SK-N-SH (cell line): Measurements from ENCODE around the gene ACAP1. TPM values are rescaled to one million over a fixed set of nuclear protein-coding genes. Genes with fewer than 3 reads are reported as not detected.

Experiments used
- CTCF ChIA-PET: fragments of 300-600, 350-600 bp; formaldehyde crosslinking; extraction: SDS; loops from one replicate; lab custom pipeline; 2021; lab: Yijun Ruan, JAX
- POLR2A ChIA-PET: fragments of 350-600 bp; sonication (Branson Sonifier 250); formaldehyde crosslinking; extraction: SDS; loops from one replicate; lab custom pipeline; 2020; ENCODE audit warnings: antibody characterized with exemption, inconsistent platforms; lab: Yijun Ruan, JAX
- DNase-seq: peaks from one replicate; pipeline ENCODE4 v3.0.0; 2012
- H2AFZ ChIP-seq: fragments of 200-600 bp; sonication (generic); 2 replicates; pipeline ENCODE4 v1.8.1; 2016; ENCODE audit warnings: antibody characterized with exemption, mild to moderate bottlenecking, low read depth
- H3F3A ChIP-seq: fragments of 200-600 bp; sonication (generic); replicated peaks from 2 replicates; pipeline ENCODE3; 2016; ENCODE audit warnings: antibody characterized with exemption, mild to moderate bottlenecking; ENCODE audit not compliant: insufficient read depth
- H3K27ac ChIP-seq, 2 experiments: fragments of 200-500 bp in 1 of 2; fragments of 200-600 bp in 1 of 2; sonication (Bioruptor generic) in 1 of 2; sonication (generic), shearing (Covaris generic) in 1 of 2; 2 replicates each; pipeline versions ENCODE4 v1.5.1 to v1.6.1; 2014 to 2016; ENCODE audit warnings: low read depth in 2 of 2, inconsistent platforms in 1 of 2, low read length in 1 of 2, mild to moderate bottlenecking in 1 of 2, mixed read lengths in 1 of 2
- H3K27me3 ChIP-seq: fragments of 200-600 bp; sonication (generic), shearing (Covaris generic); 2 replicates; pipeline ENCODE4 v1.6.1; 2016; ENCODE audit warnings: mixed run types; ENCODE audit not compliant: insufficient read depth
- H3K36me3 ChIP-seq, 2 experiments: fragments of 200-500 bp in 1 of 2; fragments of 200-600 bp in 1 of 2; sonication (Bioruptor generic) in 1 of 2; sonication (generic) in 1 of 2; replicated peaks in 1 of 2; 2 replicates each; pipeline versions ENCODE3 to v1.5.1; 2014 to 2016; ENCODE audit warnings: low read length in 1 of 2, mild to moderate bottlenecking in 1 of 2; ENCODE audit not compliant: insufficient read depth in 2 of 2, control insufficient read depth in 1 of 2
- H3K4me1 ChIP-seq, 2 experiments: fragments of 200-500 bp in 1 of 2; fragments of 200-600 bp in 1 of 2; sonication (Bioruptor generic) in 1 of 2; sonication (generic), shearing (Covaris generic) in 1 of 2; 2 replicates each; pipeline versions ENCODE4 v1.5.1 to v1.6.1; 2014 to 2016; ENCODE audit warnings: low read depth in 1 of 2, low read length in 1 of 2, mixed run types in 1 of 2; ENCODE audit not compliant: insufficient read depth in 2 of 2, control insufficient read depth in 1 of 2
- H3K4me2 ChIP-seq: fragments of 200-600 bp; sonication (generic), shearing (Covaris generic); 2 replicates; pipeline ENCODE4 v1.6.1; 2017; ENCODE audit warnings: mixed run types
- H3K4me3 ChIP-seq, 2 experiments: fragments of 200-500 bp in 1 of 2; fragments of 200-600 bp in 1 of 2; sonication (Bioruptor generic) in 1 of 2; sonication (generic), shearing (Covaris generic) in 1 of 2; 2 replicates each; pipeline versions ENCODE4 v1.5.1 to v1.8.1; 2014 to 2016; ENCODE audit warnings: low read depth in 2 of 2, inconsistent platforms in 1 of 2, low read length in 1 of 2, mild to moderate bottlenecking in 1 of 2, mixed read lengths in 1 of 2, moderate library complexity in 1 of 2
- H3K79me2 ChIP-seq: fragments of 200-600 bp; sonication (generic); 2 replicates; pipeline ENCODE4 v1.8.1; 2017; ENCODE audit warnings: mild to moderate bottlenecking; ENCODE audit not compliant: insufficient read depth
- H3K9ac ChIP-seq: fragments of 200-600 bp; sonication (generic); 2 replicates; pipeline ENCODE4 v1.6.1; 2017; ENCODE audit warnings: mixed run types
- H3K9me2 ChIP-seq: fragments of 200-600 bp; sonication (generic); 2 replicates; pipeline ENCODE4 v1.6.1; 2017; ENCODE audit warnings: mixed run types
- H3K9me3 ChIP-seq: fragments of 200-600 bp; sonication (generic); 2 replicates; pipeline ENCODE4 v1.6.1; 2017; ENCODE audit warnings: mixed run types, mild to moderate bottlenecking, moderate library complexity
- H4K20me1 ChIP-seq: fragments of 200-600 bp; sonication (generic); 2 replicates; pipeline ENCODE4 v1.6.1; 2017; ENCODE audit warnings: mild to moderate bottlenecking, mixed run types; ENCODE audit not compliant: insufficient read depth
- CHD2 ChIP-seq: fragments of 150-350 bp; IDR thresholded peaks from 2 replicates; pipeline ENCODE4 v1.6.1; 2018; ENCODE audit warnings: low read length; ENCODE audit not compliant: partially characterized antibody
- CTCF ChIP-seq: fragments of 200-600 bp; sonication (generic); IDR thresholded peaks from 2 replicates; pipeline ENCODE4 v1.6.1; 2017; ENCODE audit warnings: antibody characterized with exemption, mild to moderate bottlenecking, moderate library complexity
- FOXM1 ChIP-seq: IDR thresholded peaks from 2 replicates; pipeline ENCODE4 v1.4.0; 2012; ENCODE audit warnings: low read depth, mild to moderate bottlenecking
- GABPA ChIP-seq: IDR thresholded peaks from 2 replicates; pipeline ENCODE4 v1.4.0; 2012; ENCODE audit warnings: low read depth, mild to moderate bottlenecking
- MEF2A ChIP-seq: IDR thresholded peaks from 2 replicates; pipeline ENCODE4 v1.4.0; 2012; ENCODE audit warnings: low read depth, borderline replicate concordance
- MXI1 ChIP-seq: IDR thresholded peaks from 2 replicates; pipeline ENCODE4 v1.6.1; 2012; ENCODE audit warnings: mild to moderate bottlenecking, low read depth, low read length, improper control_type of control experiment
- NFIC ChIP-seq: IDR thresholded peaks from 2 replicates; pipeline ENCODE4 v1.4.0; 2012; ENCODE audit warnings: borderline replicate concordance
- NRF1 ChIP-seq: IDR thresholded peaks from 2 replicates; pipeline ENCODE4 v1.6.1; 2012; ENCODE audit warnings: low read depth, mild to moderate bottlenecking, low read length
- PBX3 ChIP-seq: IDR thresholded peaks from 2 replicates; pipeline ENCODE4; 2012
- RCOR1 ChIP-seq: fragments of 150-350 bp; IDR thresholded peaks from 2 replicates; pipeline ENCODE4 v1.6.1; 2017; ENCODE audit warnings: antibody characterized with exemption, low read length
- RFX5 ChIP-seq: IDR thresholded peaks from 2 replicates; pipeline ENCODE4 v1.6.1; 2012; ENCODE audit warnings: mild to moderate bottlenecking, improper control_type of control experiment, low read length
- SMC3 ChIP-seq: IDR thresholded peaks from 2 replicates; pipeline ENCODE4 v1.6.1; 2012; ENCODE audit warnings: low read depth, low read length, improper control_type of control experiment
- USF2 ChIP-seq: fragments of 150-350 bp; IDR thresholded peaks from 2 replicates; pipeline ENCODE4 v1.6.1; 2017; ENCODE audit warnings: antibody characterized with exemption, low read length, low read depth, borderline replicate concordance
- WGBS: methylation state at CpG from one replicate; pipeline ENCODE4 v1.1.6; 2017; ENCODE audit warnings: low lambda C conversion rate; 5-methylcytosine and 5-hydroxymethylcytosine counted together
- polyA plus RNA-seq, 3 experiments: library from polyadenylated mRNA; depleted of rRNA; stranded (reverse); fragments of >200 nt; gene quantifications; 2 replicates each; pipeline ENCODE4 v1.2.3, GENCODE V29; 2012
- TF ChIP-seq, protein P1 (sequence below): IDR thresholded peaks from 2 replicates; pipeline ENCODE4 v1.4.0; 2012; ENCODE audit warnings: low read depth, borderline replicate concordance
- TF ChIP-seq, protein P2 (sequence below): fragments of 150-350 bp; IDR thresholded peaks from 2 replicates; pipeline ENCODE4 v1.6.1; 2016; ENCODE audit warnings: mild to moderate bottlenecking, low read depth, low read length
- TF ChIP-seq, protein P3 (sequence below): IDR thresholded peaks from 2 replicates; pipeline ENCODE4 v1.4.0; 2012; ENCODE audit warnings: low read depth

ACAP1 gene
- polyA plus RNA-seq, 1 of the 3 experiments (the other 2 are of a cell fraction) = 0.71 TPM

DNA sequence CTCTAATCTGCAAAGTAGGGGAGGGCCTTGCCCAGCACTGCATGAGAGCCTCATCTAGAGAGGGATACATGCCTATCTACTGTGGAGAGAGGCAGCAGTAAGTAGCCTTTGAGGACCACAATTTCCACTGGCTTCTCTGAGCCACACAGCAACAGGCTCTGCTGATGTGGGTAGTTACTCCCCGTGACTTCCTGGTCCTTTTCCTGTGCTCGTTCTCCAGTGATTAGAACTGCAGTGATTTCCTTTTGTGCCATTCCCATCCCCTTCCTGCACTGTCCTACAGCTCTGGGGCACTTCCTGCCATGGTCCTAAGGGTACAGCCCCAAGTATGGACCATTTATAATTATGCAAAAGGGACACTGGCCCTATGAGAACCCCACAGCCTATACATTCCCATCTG, 55.0 kb downstream of the ACAP1 start (continued):
- TF ChIP-seq, protein P1, sequence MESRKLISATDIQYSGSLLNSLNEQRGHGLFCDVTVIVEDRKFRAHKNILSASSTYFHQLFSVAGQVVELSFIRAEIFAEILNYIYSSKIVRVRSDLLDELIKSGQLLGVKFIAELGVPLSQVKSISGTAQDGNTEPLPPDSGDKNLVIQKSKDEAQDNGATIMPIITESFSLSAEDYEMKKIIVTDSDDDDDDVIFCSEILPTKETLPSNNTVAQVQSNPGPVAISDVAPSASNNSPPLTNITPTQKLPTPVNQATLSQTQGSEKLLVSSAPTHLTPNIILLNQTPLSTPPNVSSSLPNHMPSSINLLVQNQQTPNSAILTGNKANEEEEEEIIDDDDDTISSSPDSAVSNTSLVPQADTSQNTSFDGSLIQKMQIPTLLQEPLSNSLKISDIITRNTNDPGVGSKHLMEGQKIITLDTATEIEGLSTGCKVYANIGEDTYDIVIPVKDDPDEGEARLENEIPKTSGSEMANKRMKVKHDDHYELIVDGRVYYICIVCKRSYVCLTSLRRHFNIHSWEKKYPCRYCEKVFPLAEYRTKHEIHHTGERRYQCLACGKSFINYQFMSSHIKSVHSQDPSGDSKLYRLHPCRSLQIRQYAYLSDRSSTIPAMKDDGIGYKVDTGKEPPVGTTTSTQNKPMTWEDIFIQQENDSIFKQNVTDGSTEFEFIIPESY = no peak
- no peak for TF ChIP-seq USF2
- TF ChIP-seq, protein P2, sequence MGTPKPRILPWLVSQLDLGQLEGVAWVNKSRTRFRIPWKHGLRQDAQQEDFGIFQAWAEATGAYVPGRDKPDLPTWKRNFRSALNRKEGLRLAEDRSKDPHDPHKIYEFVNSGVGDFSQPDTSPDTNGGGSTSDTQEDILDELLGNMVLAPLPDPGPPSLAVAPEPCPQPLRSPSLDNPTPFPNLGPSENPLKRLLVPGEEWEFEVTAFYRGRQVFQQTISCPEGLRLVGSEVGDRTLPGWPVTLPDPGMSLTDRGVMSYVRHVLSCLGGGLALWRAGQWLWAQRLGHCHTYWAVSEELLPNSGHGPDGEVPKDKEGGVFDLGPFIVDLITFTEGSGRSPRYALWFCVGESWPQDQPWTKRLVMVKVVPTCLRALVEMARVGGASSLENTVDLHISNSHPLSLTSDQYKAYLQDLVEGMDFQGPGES = no peak

DNA sequence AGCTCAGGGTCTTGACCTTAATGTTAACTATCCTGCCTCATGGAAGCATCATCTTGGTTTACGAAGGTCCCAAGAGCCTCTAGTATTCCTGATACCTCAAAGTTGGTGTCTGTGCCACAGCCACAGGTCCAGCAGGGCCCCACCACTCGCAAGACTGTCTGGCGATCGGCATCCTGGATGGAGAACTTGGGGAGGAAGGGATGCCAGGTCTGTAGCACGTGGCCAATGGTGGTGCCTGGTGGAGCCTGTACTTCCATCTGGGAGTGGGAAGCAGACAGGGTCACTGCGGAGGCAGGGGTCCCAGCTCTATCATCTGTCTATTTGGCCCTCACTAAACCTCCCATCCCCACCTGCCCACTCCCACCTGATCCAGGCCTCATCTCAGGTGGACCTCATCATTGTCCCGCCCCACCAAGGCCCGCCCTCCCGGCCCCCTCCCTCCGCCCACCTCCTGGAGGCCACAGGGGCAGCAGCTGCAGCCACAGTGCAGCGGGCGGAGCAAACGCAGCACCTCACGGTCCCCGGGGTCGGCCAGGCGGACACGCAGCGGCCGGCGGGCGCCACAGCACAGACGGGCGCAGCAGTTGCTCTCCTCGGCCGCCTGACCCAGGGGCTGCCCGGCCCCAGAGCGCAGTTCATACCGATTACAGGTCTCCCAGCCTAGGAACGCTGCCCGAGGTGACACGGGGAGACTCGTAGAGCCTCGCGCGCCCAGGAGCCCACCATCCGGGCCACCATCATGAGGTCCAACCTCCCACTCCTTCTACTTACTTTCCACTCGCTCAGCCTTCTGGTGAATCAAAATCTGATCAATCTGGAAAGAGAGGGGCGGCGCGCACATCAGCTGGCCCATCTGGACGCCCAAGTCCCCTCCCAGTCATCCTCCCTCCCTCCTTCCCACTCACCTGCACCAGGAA, 56.6 kb downstream of the ACAP1 start:
- Histone ChIP-seq H3K27me3 (no peaks in the 10 kb centered on the region), H3K4me2 (peak overlapping the region; percentile 99), H3K27ac (no peak overlapping the region; a peak in 1 of 4 replicates), H2AFZ (no peak overlapping the region), H3F3A (peaks cover 11% of the 10 kb centered on the region), H3K9me2 (no peaks in the 10 kb centered on the region), H3K36me3 (peaks cover 18 to 34% of the 10 kb centered on the region in 2 experiments), H3K9me3 (no peaks in the 10 kb centered on the region), H3K4me3 (peak overlapping the region; percentile 79 to 92), H3K4me1 (peaks cover 0 to 9% of the 10 kb centered on the region in 2 experiments; a peak in 1 of 4 replicates), H3K79me2 (peaks cover 22% of the 10 kb centered on the region; the same call in 1 of the 2 replicates), H4K20me1 (no peaks in the 10 kb centered on the region), H3K9ac (peak overlapping the region; percentile 89)
- ChIA-PET POLR2A (no interaction called here), CTCF (interaction anchor here (0.7 to 2.5 kb wide), 6 partner anchors 8 to 167 kb away, joined by 3 to 13 read pairs (median 4); no protein-coding TSS in a partner anchor)
- peak; percentile 17 for DNase-seq
- TF ChIP-seq, protein P3, sequence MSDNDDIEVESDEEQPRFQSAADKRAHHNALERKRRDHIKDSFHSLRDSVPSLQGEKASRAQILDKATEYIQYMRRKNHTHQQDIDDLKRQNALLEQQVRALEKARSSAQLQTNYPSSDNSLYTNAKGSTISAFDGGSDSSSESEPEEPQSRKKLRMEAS = no peak
- TF ChIP-seq FOXM1 (no peak), GABPA (no peak), SMC3 (no peak), NFIC (no peak), RFX5 (no peak), MXI1 (no peak), CTCF (no peak), RCOR1 (no peak), CHD2 (no peak), PBX3 (no peak), MEF2A (no peak), NRF1 (no peak)
- 91% methylated on average over 22 of the region's 42 CpGs for WGBS
